ENCODE results near the gene ST6GAL1. TPM values are rescaled to one million over a fixed set of nuclear protein-coding genes. Genes with fewer than 3 reads are reported as not detected.
"Not testable (repeated sequence)": the region's sequence is repeated elsewhere in the genome, so short reads cannot be mapped to it uniquely, and the experiment has no call there.

Gene ST6GAL1
- total and polyA plus RNA-seq, 7 donors, result 5.4 to 60.5 (median 10.0) TPM

DNA sequence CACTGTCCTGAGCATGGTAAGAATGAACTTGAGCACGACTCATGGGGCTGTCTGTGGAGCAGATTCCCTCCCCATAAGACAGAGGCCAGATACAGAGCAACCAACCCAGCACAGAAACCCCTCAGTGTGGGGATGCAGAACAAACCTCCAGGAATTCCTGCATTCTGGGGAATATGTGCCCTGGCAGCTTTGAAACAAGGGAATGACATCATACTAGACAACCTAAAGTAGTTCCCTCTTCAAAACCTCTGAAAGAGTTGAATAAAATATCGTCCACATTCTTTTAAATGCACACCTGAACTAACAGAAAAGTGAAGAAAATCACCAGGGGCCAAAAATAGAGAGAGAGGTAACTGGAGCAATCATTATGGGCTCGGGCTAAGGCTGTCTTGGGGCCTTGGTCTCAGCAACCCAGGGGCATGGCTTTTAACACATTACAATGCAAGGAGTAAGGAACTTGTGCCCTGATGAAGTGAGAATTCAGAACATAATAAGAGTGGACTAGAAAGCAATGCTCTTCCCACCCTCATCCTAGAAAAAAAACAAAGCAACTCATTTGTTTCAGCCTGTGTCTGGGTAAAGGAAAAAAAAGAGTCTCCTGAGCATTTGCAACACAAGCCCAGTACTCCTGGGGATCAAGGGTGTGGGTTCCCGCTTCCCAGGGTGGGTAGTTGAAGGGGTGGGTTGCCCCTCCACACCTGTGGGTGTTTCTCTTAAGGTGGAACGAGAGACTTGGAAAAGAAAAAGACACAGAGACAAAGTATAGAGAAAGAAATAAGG, 43.9 kb upstream of the ST6GAL1 start:
- TF ChIP-seq POLR2AphosphoS5 (IDR thresholded peaks at IDR 0.05) (no peak), EP300 (IDR thresholded peaks at IDR 0.05) (no peak), POLR2A (IDR thresholded peaks at IDR 0.05) (no peak)
- TF ChIP-seq, protein P1, sequence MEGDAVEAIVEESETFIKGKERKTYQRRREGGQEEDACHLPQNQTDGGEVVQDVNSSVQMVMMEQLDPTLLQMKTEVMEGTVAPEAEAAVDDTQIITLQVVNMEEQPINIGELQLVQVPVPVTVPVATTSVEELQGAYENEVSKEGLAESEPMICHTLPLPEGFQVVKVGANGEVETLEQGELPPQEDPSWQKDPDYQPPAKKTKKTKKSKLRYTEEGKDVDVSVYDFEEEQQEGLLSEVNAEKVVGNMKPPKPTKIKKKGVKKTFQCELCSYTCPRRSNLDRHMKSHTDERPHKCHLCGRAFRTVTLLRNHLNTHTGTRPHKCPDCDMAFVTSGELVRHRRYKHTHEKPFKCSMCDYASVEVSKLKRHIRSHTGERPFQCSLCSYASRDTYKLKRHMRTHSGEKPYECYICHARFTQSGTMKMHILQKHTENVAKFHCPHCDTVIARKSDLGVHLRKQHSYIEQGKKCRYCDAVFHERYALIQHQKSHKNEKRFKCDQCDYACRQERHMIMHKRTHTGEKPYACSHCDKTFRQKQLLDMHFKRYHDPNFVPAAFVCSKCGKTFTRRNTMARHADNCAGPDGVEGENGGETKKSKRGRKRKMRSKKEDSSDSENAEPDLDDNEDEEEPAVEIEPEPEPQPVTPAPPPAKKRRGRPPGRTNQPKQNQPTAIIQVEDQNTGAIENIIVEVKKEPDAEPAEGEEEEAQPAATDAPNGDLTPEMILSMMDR (IDR thresholded peaks at IDR 0.05), result no peak
- intact Hi-C loops (cut with DNase I), result no loop called here
- H3K4me3 ChIP-seq, result no peak overlapping the region
- H3K27ac ChIP-seq, result no peak overlapping the region
- no peaks in the 10 kb centered on the region for H3K27me3 ChIP-seq
- H3K36me3 ChIP-seq, result no peaks in the 10 kb centered on the region
- 83 to 89% methylated on average over 5 of the region's 5 CpGs for WGBS, 2 donors
- H3K9me3 ChIP-seq, result no peaks in the 10 kb centered on the region
- no peak for DNase-seq
- no peaks in the 10 kb centered on the region for H3K4me1 ChIP-seq

DNA sequence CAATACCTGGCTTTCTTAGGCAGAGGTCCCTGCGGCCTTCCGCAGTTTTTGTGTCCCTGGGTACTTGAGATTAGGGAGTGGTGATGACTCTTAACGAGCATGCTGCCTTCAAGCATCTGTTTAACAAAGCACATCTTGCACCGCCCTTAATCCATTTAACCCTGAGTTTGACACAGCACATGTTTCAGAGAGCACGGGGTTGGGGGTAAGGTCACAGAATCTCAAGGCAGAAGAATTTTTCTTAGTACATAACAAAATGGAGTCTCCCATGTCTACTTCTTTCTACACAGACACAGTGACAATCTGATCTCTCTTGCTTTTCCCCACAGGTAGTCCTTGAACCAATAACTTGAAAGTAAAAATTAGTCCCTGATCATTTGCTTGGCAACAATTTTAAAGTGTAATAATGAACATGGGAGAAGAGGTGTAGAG, 42.8 kb upstream of the ST6GAL1 start:
- 62 to 72% methylated on average over 2 to 3 of the region's 5 CpGs for WGBS, 2 donors
- H3K4me3 ChIP-seq; H3K36me3 ChIP-seq; H3K27ac ChIP-seq; H3K27me3 ChIP-seq; H3K4me1 ChIP-seq; H3K9me3 ChIP-seq; DNase-seq; intact Hi-C loops (cut with DNase I): not testable (repeated sequence)

DNA sequence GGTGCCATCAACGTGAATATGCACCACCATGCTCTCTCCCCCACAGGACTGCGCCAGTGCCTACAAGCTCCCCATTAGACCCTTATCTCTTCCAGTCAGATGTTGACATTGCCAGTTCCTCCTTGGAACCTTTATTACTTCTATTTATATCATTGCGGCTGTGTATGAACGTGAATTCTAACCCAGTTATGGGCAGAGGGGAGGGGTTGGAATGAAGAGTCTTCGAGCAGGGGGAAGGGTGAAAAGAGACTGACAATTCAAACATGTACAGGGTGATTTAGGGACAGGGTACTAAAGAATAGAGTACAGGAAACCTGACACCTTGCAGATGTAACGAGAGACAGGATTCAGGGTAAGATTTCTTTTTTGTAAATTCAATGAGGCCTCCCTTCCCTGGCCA, 41.8 kb upstream of the ST6GAL1 start:
- H3K9me3 ChIP-seq, result no peaks in the 10 kb centered on the region
- H3K36me3 ChIP-seq, result no peaks in the 10 kb centered on the region
- no peak for DNase-seq
- 23 to 28% methylated on average over 6 of the region's 6 CpGs for WGBS, 2 donors
- H3K27ac ChIP-seq, result no peak overlapping the region
- TF ChIP-seq, protein P1 (IDR thresholded peaks at IDR 0.05), result no peak
- no peak for TF ChIP-seq POLR2A (IDR thresholded peaks at IDR 0.05)
- no peak for TF ChIP-seq EP300 (IDR thresholded peaks at IDR 0.05)
- TF ChIP-seq POLR2AphosphoS5 (IDR thresholded peaks at IDR 0.05), result no peak
- intact Hi-C loops (cut with DNase I), result no loop called here
- no peaks in the 10 kb centered on the region for H3K27me3 ChIP-seq
- no peaks in the 10 kb centered on the region for H3K4me1 ChIP-seq
- H3K4me3 ChIP-seq, result no peak overlapping the region

DNA sequence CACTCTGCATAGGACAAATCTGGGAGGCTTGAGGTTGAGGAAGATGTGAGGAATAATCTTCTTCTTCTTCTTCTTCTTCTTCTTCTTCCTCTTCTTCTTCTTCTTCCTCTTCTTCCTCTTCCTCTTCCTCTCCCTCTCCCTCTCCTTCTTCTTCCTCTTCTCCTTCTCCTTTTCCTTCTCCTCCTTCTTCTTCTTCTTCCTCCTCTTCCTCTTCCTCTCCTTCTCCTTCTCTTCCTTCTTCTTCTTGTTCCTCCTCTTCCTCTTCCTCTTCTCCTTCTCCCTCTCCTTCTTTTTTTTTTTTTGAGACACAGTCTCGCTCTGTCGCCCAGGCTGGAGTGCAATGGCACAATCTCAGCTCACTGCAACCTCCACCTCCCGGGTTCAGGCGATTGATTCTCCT, 40.6 kb upstream of the ST6GAL1 start:
- H3K27me3 ChIP-seq; H3K27ac ChIP-seq; H3K9me3 ChIP-seq; H3K4me1 ChIP-seq; intact Hi-C loops (cut with DNase I); H3K36me3 ChIP-seq; H3K4me3 ChIP-seq; DNase-seq: not testable (repeated sequence)
- 95 to 97% methylated on average over 4 of the region's 4 CpGs for WGBS, 2 donors

DNA sequence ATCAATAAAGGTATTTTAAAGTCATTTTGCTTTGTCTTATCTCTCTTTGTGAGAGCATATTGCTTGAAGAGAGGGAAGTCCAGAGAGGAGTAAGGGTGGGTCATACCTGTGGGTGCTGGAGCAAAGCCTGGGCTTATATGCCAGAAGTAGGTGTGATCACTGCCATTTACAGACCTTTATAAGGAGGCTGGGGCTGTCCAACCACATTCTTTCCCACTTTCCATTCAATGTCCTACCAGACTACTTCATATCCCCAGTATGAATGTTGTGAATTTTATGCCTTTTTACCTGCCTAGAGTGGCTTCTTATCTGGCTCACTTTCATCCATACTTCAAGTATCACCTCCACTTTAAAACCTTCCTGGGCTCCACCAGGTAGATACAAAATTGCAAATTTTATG, 39.4 kb upstream of the ST6GAL1 start:
- intact Hi-C loops (cut with DNase I), result no loop called here
- no peaks in the 10 kb centered on the region for H3K4me1 ChIP-seq
- H3K9me3 ChIP-seq, result no peaks in the 10 kb centered on the region
- no peaks in the 10 kb centered on the region for H3K36me3 ChIP-seq
- TF ChIP-seq POLR2AphosphoS5 (IDR thresholded peaks at IDR 0.05) (no peak), POLR2A (IDR thresholded peaks at IDR 0.05) (no peak), EP300 (IDR thresholded peaks at IDR 0.05) (no peak)
- TF ChIP-seq, protein P1 (IDR thresholded peaks at IDR 0.05), result no peak
- DNase-seq, result no peak
- no peak overlapping the region for H3K27ac ChIP-seq
- no peaks in the 10 kb centered on the region for H3K27me3 ChIP-seq
- H3K4me3 ChIP-seq, result no peak overlapping the region

DNA sequence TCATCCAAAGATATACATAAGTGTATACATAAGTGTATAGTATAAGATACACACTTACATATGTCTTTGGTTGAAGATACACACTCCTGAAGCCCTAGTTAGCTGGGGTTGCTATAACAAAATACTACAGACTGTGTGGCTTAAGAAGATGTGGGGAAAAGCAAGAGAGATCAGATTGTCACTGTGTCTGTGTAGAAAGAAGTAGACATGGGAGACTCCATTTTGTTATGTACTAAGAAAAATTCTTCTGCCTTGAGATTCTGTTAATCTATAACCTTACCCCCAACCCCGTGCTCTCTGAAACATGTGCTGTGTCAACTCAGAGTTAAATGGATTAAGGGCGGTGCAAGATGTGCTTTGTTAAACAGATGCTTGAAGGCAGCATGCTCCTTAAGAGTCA, 37.3 kb upstream of the ST6GAL1 start:
- H3K27ac ChIP-seq; H3K27me3 ChIP-seq; intact Hi-C loops (cut with DNase I); H3K9me3 ChIP-seq; DNase-seq; H3K36me3 ChIP-seq; H3K4me3 ChIP-seq; H3K4me1 ChIP-seq: not testable (repeated sequence)
- WGBS, 2 donors, result no CpG with 5 or more reads among the region's 2 CpGs
